Effector memory CD4-positive, alpha-beta T cell (primary cell): ENCODE data around the gene TPRN.
"Not testable (repeated sequence)": the region's sequence is repeated elsewhere in the genome, so short reads cannot be mapped to it uniquely, and the experiment has no call there.

Experiments used
- DNase-seq, 3 donors: peaks; one replicate each; pipeline ENCODE4 v3.0.0-alpha.2; 2020
- H3K27ac ChIP-seq: 2 replicates; pipeline ENCODE4 v1.7.0; 2013; ENCODE audit warnings: mild to moderate bottlenecking, low read length, moderate library complexity; ENCODE audit not compliant: insufficient read depth, poor library complexity, severe bottlenecking
- H3K27me3 ChIP-seq: replicated peaks from 2 replicates; pipeline ENCODE4 v1.7.0; 2013; ENCODE audit warnings: mild to moderate bottlenecking, low read length; ENCODE audit not compliant: insufficient read depth, control insufficient read depth, poor library complexity, severe bottlenecking
- H3K36me3 ChIP-seq: 2 replicates; pipeline ENCODE4 v1.7.0; 2013; ENCODE audit warnings: mild to moderate bottlenecking, low read length, moderate library complexity; ENCODE audit not compliant: control insufficient read depth, insufficient read depth
- H3K4me1 ChIP-seq: 2 replicates; pipeline ENCODE4 v1.7.0; 2013; ENCODE audit warnings: low read length, mild to moderate bottlenecking; ENCODE audit not compliant: control insufficient read depth, insufficient read depth, poor library complexity, severe bottlenecking
- H3K4me3 ChIP-seq: 2 replicates; pipeline ENCODE4 v1.7.0; 2013; ENCODE audit warnings: low read length, low read depth, mild to moderate bottlenecking; ENCODE audit not compliant: insufficient read depth, poor library complexity, severe bottlenecking
- H3K9me3 ChIP-seq: 2 replicates; pipeline ENCODE4 v1.7.0; 2013; ENCODE audit warnings: mild to moderate bottlenecking, low read length, moderate library complexity; ENCODE audit not compliant: control insufficient read depth

The TPRN gene

GRCh38 chr9:137242269-137243203 is 42.0 kb upstream of the TPRN start:
- Histone ChIP-seq H3K36me3 (peaks cover 22% of the 10 kb centered on the region), H3K4me3 (peak overlapping the region; percentile 66), H3K27ac (peak overlapping the region; percentile 71), H3K27me3 (no peaks in the 10 kb centered on the region), H3K9me3 (no peaks in the 10 kb centered on the region), H3K4me1 (peaks cover 17% of the 10 kb centered on the region)
- DNase-seq: no peak

DNA sequence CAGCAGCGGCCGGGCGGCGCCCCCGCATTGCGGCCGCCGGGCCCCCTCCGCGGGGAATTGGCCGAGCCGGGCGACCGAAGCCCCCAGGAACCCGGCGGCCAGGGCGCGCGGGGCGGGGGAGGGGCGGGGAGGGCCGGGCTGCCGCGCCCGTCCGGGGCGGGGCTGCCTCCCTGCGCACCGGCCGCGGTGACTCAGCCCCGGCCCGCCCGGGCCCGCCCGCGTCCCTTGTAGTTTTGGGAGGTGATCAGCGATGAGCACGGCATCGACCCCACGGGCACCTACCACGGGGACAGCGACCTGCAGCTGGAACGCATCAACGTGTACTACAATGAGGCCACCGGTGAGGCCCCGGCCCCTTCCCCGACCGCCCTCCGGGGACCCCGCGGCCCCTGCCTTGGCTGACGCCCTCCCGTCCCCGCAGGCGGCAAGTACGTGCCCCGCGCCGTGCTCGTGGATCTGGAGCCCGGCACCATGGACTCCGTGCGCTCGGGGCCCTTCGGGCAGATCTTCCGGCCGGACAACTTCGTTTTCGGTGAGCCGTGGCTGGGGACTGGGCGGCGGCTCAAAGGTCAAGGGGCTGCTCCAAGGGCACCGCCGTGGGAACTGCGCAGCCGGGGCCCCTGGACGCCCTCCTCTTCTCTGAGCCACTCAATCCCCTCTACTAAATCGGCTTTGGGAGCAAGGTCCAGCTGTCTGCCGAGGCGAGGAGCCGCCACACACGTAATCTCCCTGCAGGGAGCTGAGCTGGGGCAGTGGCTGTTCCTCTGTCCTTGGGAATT is 41.1 kb upstream of the TPRN start:
- Histone ChIP-seq H3K9me3 (no peaks in the 10 kb centered on the region), H3K27me3 (no peaks in the 10 kb centered on the region), H3K36me3 (peaks cover 22% of the 10 kb centered on the region), H3K27ac (peak overlapping the region; percentile 71), H3K4me1 (peaks cover 21% of the 10 kb centered on the region), H3K4me3 (peak overlapping the region; percentile 66)
- peak; percentile 59 to 66 (median 60) for DNase-seq

GRCh38 chr9:137240841-137241489 is 40.4 kb upstream of the TPRN start, which contains the start of gene TUBB4B:
TSS of gene TUBB4B (plus strand) at chr9:137241287. CDS start at chr9:137241361, 74 bp downstream.
- Histone ChIP-seq H3K27ac (peak within 1 kb of the TSS; percentile 81), H3K9me3 (no peaks in the 10 kb centered on the region), H3K36me3 (peaks cover 22% of the 10 kb centered on the region), H3K4me3 (peak within 1 kb of the TSS; percentile 66), H3K4me1 (peaks cover 27% of the 10 kb centered on the region), H3K27me3 (no peaks in the 10 kb centered on the region)
- peak; percentile 98 for DNase-seq

- Histone ChIP-seq H3K4me3 (peak overlapping the region; percentile 63), H3K9me3 (no peaks in the 10 kb centered on the region), H3K36me3 (peaks cover 22% of the 10 kb centered on the region), H3K27ac (peak overlapping the region; percentile 81), H3K27me3 (no peaks in the 10 kb centered on the region), H3K4me1 (peaks cover 27% of the 10 kb centered on the region)
- DNase-seq: peak; percentile 64 to 70 (median 64)
Measured at GRCh38 chr9:137240318-137240840, 39.8 kb upstream of the TPRN start.

- Histone ChIP-seq H3K36me3 (peaks cover 22% of the 10 kb centered on the region), H3K4me1 (peaks cover 27% of the 10 kb centered on the region)
- DNase-seq: not testable (repeated sequence)
Measured at GRCh38 chr9:137239541-137240200, 39.1 kb upstream of the TPRN start.

GRCh38 chr9:137237759-137238726 is 37.5 kb upstream of the TPRN start:
- Histone ChIP-seq H3K36me3 (peaks cover 12% of the 10 kb centered on the region), H3K4me3 (no peak overlapping the region), H3K4me1 (peaks cover 27% of the 10 kb centered on the region), H3K27ac (no peak overlapping the region), H3K9me3 (no peaks in the 10 kb centered on the region), H3K27me3 (no peaks in the 10 kb centered on the region)
- DNase-seq: no peak

More at GRCh38 chr9:137239541-137240200, 39.1 kb upstream of the TPRN start:
- H3K9me3 ChIP-seq, H3K27me3 ChIP-seq: not testable (repeated sequence)
- Histone ChIP-seq H3K4me3 (peak overlapping the region; percentile 63), H3K27ac (peak overlapping the region; percentile 81)

- peaks cover 17% of the 10 kb centered on the region for H3K4me1 ChIP-seq
- H3K27me3 ChIP-seq: no peaks in the 10 kb centered on the region
- H3K27ac ChIP-seq: no peak overlapping the region
- H3K4me3 ChIP-seq: no peak overlapping the region
- no peaks in the 10 kb centered on the region for H3K9me3 ChIP-seq
- H3K36me3 ChIP-seq: peaks cover 1% of the 10 kb centered on the region
- no peak for DNase-seq
Measured at GRCh38 chr9:137236936-137237421, 36.4 kb upstream of the TPRN start.

DNA sequence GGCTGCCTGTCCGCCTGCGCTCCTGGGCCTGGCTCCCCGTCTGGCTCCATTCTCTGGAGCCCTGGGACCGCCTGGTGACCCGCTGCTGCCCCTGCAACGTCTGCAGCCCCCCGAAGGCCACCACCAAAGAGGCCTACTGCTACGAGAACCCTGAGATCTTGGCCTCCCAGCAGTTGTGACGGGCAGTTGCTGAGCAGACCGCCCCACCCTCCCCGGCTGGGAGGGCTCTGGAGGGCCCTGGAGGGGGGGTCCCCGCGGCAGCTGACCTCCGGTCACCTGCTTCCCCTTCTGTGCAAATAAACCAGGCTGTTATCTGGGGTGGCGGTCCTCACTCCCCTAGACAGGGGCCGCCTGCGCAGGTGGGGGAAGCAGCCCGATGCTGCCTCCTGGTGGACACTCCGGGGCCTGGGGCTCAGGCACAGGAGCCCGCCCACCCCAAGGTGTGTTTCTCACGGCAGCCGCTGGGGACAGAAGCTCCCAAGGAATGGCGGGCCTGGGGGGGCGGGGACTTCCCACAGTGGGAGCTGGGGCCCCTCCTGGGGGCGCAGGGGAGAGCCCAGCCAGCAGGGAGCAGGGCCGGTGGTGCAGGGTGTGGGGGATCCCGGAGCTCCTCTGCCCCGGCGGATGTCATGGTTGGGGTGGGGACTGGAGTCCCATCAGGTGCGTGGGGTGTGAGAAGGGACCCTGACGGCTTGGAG is 35.8 kb upstream of the TPRN start:
- Histone ChIP-seq H3K36me3 (no peaks in the 10 kb centered on the region), H3K4me3 (no peak overlapping the region), H3K27ac (no peak overlapping the region), H3K9me3 (no peaks in the 10 kb centered on the region), H3K4me1 (peaks cover 13% of the 10 kb centered on the region), H3K27me3 (no peaks in the 10 kb centered on the region)
- peak; percentile 77 to 86 (median 81) for DNase-seq
